ENCODE results near the gene ZBED4.

The ZBED4 gene

DNA sequence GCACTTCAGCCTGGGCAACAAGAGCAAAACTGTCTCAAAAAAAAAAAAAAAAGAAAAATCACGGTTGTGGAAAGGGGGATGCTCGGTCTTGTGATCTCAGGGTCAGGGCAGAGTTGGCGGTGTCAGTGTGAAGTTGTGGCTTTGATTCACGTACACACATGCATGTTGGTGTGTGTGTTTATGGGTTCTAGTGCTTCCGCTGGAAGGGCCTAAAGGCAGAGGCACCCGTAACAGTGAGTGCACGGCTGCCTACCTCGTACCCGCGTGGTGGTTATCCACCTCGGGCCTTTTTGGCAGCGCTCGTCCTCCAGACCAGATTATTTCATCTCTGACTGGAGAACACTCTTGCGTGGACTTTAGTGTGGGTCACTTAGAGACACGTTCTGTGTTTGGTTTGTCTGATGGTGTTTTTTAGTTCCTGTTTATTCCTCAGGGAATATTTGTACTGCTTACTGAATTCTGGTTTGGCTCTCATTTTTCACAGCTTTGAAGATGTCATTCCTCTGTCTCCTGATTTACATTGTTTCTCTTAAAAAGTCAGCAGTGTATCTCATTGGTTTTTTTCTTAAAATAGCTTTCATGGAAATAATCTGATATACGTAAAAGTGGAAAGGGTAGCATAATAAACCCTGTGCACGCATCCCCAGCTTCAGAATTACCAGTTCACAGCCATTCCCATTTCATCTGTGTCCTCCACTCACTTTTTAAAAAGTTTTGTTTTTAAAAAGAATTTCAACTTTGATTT is 15.6 kb downstream of the ZBED4 start:
- Histone ChIP-seq H3K36me3 (ENCODE audit: low read length) (peaks cover 11% of the 10 kb centered on the region; the same call in 1 of the 2 replicates), H3K9me2 (replicated peaks; ENCODE audit: insufficient read depth, low read length) (no peaks in the 10 kb centered on the region), H3K4me2 (ENCODE audit: low read depth, low read length, poor library complexity, severe bottlenecking) (no peak overlapping the region), H3K79me2 (ENCODE audit: insufficient read depth, low read length) (peaks cover 96% of the 10 kb centered on the region), H4K20me1 (ENCODE audit: low read depth, low read length) (no peaks in the 10 kb centered on the region), H3K9ac (ENCODE audit: low read length) (no peak overlapping the region), H3K4me3 (ENCODE audit: insufficient read depth, low read length, poor library complexity, severe bottlenecking) (no peak overlapping the region), H3K9me3 (ENCODE audit: insufficient read depth, low read length) (no peaks in the 10 kb centered on the region), H3K27ac (ENCODE audit: low read depth, low read length) (no peak overlapping the region), H3F3A (ENCODE audit: insufficient read depth) (peaks cover 10% of the 10 kb centered on the region; the same call in 1 of the 2 replicates), H2AFZ (ENCODE audit: low read depth, low read length, severe bottlenecking) (no peak overlapping the region), H3K27me3 (ENCODE audit: low read length) (no peaks in the 10 kb centered on the region)
- TF ChIP-seq, protein P1, sequence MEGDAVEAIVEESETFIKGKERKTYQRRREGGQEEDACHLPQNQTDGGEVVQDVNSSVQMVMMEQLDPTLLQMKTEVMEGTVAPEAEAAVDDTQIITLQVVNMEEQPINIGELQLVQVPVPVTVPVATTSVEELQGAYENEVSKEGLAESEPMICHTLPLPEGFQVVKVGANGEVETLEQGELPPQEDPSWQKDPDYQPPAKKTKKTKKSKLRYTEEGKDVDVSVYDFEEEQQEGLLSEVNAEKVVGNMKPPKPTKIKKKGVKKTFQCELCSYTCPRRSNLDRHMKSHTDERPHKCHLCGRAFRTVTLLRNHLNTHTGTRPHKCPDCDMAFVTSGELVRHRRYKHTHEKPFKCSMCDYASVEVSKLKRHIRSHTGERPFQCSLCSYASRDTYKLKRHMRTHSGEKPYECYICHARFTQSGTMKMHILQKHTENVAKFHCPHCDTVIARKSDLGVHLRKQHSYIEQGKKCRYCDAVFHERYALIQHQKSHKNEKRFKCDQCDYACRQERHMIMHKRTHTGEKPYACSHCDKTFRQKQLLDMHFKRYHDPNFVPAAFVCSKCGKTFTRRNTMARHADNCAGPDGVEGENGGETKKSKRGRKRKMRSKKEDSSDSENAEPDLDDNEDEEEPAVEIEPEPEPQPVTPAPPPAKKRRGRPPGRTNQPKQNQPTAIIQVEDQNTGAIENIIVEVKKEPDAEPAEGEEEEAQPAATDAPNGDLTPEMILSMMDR (IDR thresholded peaks at IDR 0.05; ENCODE audit: insufficient read depth, low read length, poor library complexity, severe bottlenecking) = no peak

DNA sequence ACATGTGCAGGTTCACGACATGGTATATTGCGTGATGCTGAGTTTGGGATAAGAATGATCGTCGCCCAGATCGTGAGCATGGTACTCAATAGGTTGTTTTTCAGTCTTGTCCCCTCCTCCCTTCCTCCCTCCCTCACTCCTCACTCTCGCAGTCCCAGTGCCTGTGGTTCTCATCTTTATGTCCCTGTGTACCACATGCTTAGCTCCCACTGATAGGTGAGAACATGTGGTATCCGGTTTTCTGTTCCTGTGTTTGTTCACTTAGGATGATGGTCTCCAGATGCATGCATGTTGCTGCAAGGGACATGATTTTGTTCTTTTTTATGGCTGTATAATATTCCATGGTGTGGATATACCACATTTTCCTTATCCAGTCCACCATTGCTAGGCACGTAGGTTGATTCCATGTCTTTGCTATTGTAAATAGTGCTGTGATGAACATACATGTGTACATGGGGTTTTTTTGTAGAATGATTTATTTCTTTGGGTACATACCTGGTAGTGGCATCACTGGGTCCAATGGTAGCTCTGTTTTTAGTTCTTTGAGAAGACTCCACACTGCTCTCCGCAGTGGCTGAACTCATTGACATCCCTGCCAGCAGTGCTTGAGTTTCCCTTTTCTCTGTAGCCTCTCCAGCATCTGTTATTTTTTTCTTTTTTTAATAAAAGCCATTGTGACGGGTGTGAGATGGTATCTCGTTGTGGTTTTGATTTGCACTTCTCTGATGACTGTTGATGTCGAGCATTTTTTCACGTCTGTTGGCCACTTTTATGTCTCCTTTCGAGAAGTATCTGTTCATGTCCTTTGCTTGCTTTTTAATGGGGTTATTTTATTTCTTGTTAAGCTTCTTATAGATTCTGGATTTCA is 16.4 kb downstream of the ZBED4 start:
- no peak for TF ChIP-seq EZH2phosphoT487 (conservative IDR thresholded peaks at IDR 0.05; ENCODE audit: low read length)
- TF ChIP-seq, protein P1 (IDR thresholded peaks at IDR 0.05; ENCODE audit: insufficient read depth, low read length, poor library complexity, severe bottlenecking) = no peak
- Histone ChIP-seq H3K36me3 (ENCODE audit: low read length) (peaks cover 11% of the 10 kb centered on the region; the same call in 1 of the 2 replicates), H4K20me1 (ENCODE audit: low read depth, low read length) (no peaks in the 10 kb centered on the region)

DNA sequence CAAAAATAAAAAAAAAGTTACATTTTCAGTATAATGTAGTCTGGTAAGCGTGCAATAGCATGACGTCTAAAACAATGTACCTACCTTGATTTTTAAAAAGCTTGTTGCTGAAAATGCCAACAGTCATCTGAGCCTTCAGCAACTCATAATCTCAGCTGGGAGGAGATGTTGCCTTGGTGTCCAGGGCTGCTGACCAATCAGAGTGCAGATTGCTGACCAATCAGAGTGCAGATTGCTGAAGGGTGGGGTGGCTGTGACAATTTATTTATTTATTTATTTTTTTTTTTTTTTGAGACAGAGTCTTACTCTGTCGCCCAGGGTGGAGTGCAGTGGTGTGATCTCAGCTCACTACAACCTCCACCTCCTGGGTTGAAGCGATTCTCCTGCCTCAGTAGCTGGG is 17.8 kb downstream of the ZBED4 start:
- TF ChIP-seq, protein P1 (IDR thresholded peaks at IDR 0.05; ENCODE audit: insufficient read depth, low read length, poor library complexity, severe bottlenecking) = no peak
- no peak for TF ChIP-seq EZH2phosphoT487 (conservative IDR thresholded peaks at IDR 0.05; ENCODE audit: low read length)
- Histone ChIP-seq H3K4me3 (ENCODE audit: insufficient read depth, low read length, poor library complexity, severe bottlenecking) (no peak overlapping the region), H3K27ac (ENCODE audit: low read depth, low read length) (no peak overlapping the region), H3K9me2 (replicated peaks; ENCODE audit: insufficient read depth, low read length) (no peaks in the 10 kb centered on the region), H3K27me3 (ENCODE audit: low read length) (no peaks in the 10 kb centered on the region), H3K9ac (ENCODE audit: low read length) (no peak overlapping the region), H3K9me3 (ENCODE audit: insufficient read depth, low read length) (no peaks in the 10 kb centered on the region), H3K4me2 (ENCODE audit: low read depth, low read length, poor library complexity, severe bottlenecking) (no peak overlapping the region), H4K20me1 (ENCODE audit: low read depth, low read length) (no peaks in the 10 kb centered on the region), H3F3A (ENCODE audit: insufficient read depth) (peaks cover 2% of the 10 kb centered on the region; the same call in 1 of the 2 replicates), H3K36me3 (ENCODE audit: low read length) (peaks cover 5% of the 10 kb centered on the region; the same call in 1 of the 2 replicates), H2AFZ (ENCODE audit: low read depth, low read length, severe bottlenecking) (no peak overlapping the region), H3K79me2 (ENCODE audit: insufficient read depth, low read length) (peaks cover 94% of the 10 kb centered on the region)

More for the DNA sequence above, 16.4 kb downstream of the ZBED4 start:
- Histone ChIP-seq H3K27ac (ENCODE audit: low read depth, low read length) (no peak overlapping the region), H3K4me3 (ENCODE audit: insufficient read depth, low read length, poor library complexity, severe bottlenecking) (no peak overlapping the region), H3K9ac (ENCODE audit: low read length) (no peak overlapping the region), H3F3A (ENCODE audit: insufficient read depth) (peaks cover 10% of the 10 kb centered on the region; the same call in 1 of the 2 replicates), H3K4me2 (ENCODE audit: low read depth, low read length, poor library complexity, severe bottlenecking) (no peak overlapping the region), H3K9me3 (ENCODE audit: insufficient read depth, low read length) (no peaks in the 10 kb centered on the region), H3K9me2 (replicated peaks; ENCODE audit: insufficient read depth, low read length) (no peaks in the 10 kb centered on the region), H2AFZ (ENCODE audit: low read depth, low read length, severe bottlenecking) (no peak overlapping the region), H3K27me3 (ENCODE audit: low read length) (no peaks in the 10 kb centered on the region), H3K79me2 (ENCODE audit: insufficient read depth, low read length) (peaks cover 94% of the 10 kb centered on the region)
